ENCODE measurements around the gene DICER1.

- TF ChIP-seq CTCF (IDR thresholded peaks at IDR 0.05) (no peak), EZH2 (IDR thresholded peaks at IDR 0.05) (no peak)
Measured at GRCh38 chr14:95045836-95046430, 111.4 kb downstream of the DICER1 start.

Data from neural progenitor cell (in vitro differentiated cells).